ENCODE data around the gene CRX.

GRCh38 chr19:47801270-47801669 lies 20.5 kb upstream of the CRX start:
- TF ChIP-seq EP300 (IDR thresholded peaks at IDR 0.05) (no peak), POLR2A (IDR thresholded peaks at IDR 0.05) (no peak), CTCF (IDR thresholded peaks at IDR 0.05) (no peak)

All from ovary (tissue), 3 donors.